ENCODE data around the gene MPO. TPM values are rescaled to one million over a fixed set of nuclear protein-coding genes. Genes with fewer than 3 reads are reported as not detected.

Gene MPO
- total and polyA plus RNA-seq, 9 of the 15 experiments (the other 6 are each of a cell fraction or from before 2014, with no cell fraction given) = 0.04 to 0.47 (median 0.39) TPM; not detected in 6

DNA sequence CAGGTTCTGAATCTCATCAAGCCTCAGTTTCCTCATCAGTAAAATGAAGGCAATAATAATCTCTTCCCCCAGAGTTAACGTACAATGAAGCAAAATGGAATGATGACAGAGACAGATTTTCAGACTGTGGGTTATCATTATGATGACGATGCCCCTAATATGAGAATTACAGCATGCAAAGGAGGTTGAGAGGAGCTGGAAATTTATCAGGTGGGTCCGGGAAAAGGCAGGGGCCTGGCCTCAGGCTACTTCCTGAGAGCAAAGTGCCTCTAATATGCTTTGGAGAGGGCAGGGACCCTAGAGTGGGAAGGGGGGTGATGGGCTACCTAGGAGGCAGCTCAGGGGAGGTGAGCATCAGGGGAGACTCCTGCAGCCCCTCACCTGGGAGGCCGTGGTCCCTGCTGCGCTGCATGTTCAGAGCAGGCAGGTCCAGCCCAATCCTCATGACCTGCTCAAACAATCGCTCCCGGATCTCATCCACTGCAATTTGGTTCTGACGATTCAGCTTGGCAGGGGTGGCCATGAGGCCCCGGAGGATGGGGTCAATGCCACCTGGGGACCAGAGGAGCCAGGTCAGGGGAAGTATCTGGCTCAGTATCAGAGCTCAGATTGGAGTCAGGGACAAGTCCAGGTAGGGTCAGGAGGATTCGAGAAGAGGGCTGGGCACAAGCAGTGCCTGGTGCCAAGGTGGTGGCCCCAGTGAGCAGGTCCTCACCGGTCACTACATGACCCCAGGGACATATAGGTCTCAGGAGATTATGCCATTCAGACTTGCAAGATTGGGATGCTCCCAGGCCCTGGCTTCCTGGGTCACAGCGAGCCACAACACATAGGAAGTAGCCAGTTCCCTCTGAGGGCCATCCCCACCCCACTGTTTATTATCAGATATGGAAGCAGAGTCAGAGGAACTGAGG lies 8.1 kb downstream of the MPO start:
- H3K9me1 ChIP-seq (ENCODE audit: control insufficient read depth, insufficient read depth, low read length) = no peaks in the 10 kb centered on the region
- no peak for TF ChIP-seq CTCF (IDR thresholded peaks at IDR 0.05 in 2 of 3, conservative IDR thresholded peaks at IDR 0.05 in 1 of 3; ENCODE audit: insufficient read depth in 2 of 3, low read depth in 1 of 3, low read length in 3 of 3)
- ATAC-seq (no peak), DNase-seq (ENCODE audit: extremely low read depth in 1 of 4, low spot score in 3 of 4) (peak in 1 of 4 experiments; percentile 6), FAIRE-seq (no peak)
- peaks cover 24 to 79% of the 10 kb centered on the region in 2 experiments; a peak in 4 of 5 replicates for H3K27me3 ChIP-seq (ENCODE audit: control insufficient read depth in 2 of 2, insufficient read depth in 2 of 2, low read length in 2 of 2)
- H2AFZ ChIP-seq (ENCODE audit: low read depth, low read length) = no peak overlapping the region
- H3K9me3 ChIP-seq (replicated peaks; ENCODE audit: control insufficient read depth, insufficient read depth, low read depth, low read length) = no peaks in the 10 kb centered on the region
- H4K20me1 ChIP-seq (replicated peaks; ENCODE audit: control insufficient read depth, insufficient read depth, low read length) = peaks cover 8% of the 10 kb centered on the region
- intact Hi-C loops (cut with micrococcal nuclease) = no loop called here
- no peaks in the 10 kb centered on the region for H3K36me3 ChIP-seq (ENCODE audit: control insufficient read depth, insufficient read depth, low read length)
- H3K4me1 ChIP-seq (replicated peaks in 1 of 2; ENCODE audit: control insufficient read depth in 2 of 2, insufficient read depth in 2 of 2, low read length in 2 of 2) = peaks cover 5 to 8% of the 10 kb centered on the region in 2 experiments; a peak in 3 of 5 replicates
- H3K9ac ChIP-seq (ENCODE audit: insufficient read depth in 1 of 2, low read depth in 2 of 2, low read length in 2 of 2) = no peak overlapping the region
- no peak overlapping the region for H3K4me3 ChIP-seq
- ChIA-PET CTCF (ENCODE audit: low intra/inter-chr PET ratio) (no interaction called here), POLR2A (no interaction called here)
- H3K27ac ChIP-seq (ENCODE audit: extremely low read depth, low read depth, low read length) = no peak overlapping the region
- BruUV-seq (replicated peaks) = no TSS peak
- no peak overlapping the region for H3K4me2 ChIP-seq (ENCODE audit: insufficient read depth, low read length)
- no peaks in the 10 kb centered on the region for H3K79me2 ChIP-seq (ENCODE audit: control insufficient read depth, insufficient read depth, low read length)
- in situ Hi-C loops (cut with MboI) = no loop called here
- 5% methylated on average over 10 of the region's 12 CpGs for WGBS (ENCODE audit: insufficient coverage, low coverage, missing lambda C conversion rate)
